Fibroblast of lung (primary cell): ENCODE data around the gene HOXB7.
A peak's percentile ranks its signal among the peaks of the same experiment; 100 is the strongest.

Experiments used
- CTCF ChIP-seq, 2 donors: IDR thresholded peaks in 1 of 2; conservative IDR thresholded peaks in 1 of 2; 1 replicate in 1 of 2; 2 replicates in 1 of 2; pipeline ENCODE4 v1.5.1; 2011 to 2012; ENCODE audit warnings: low read length in 2 of 2, control low read depth in 1 of 2, inconsistent platforms in 1 of 2, low read depth in 1 of 2, mild to moderate bottlenecking in 1 of 2
- EZH2 ChIP-seq: IDR thresholded peaks from 2 replicates; pipeline ENCODE4 v1.5.1; 2012; ENCODE audit warnings: low read length, control low read depth, mild to moderate bottlenecking; ENCODE audit errors: missing control alignments

- TF ChIP-seq CTCF (conservative IDR thresholded peaks at IDR 0.05 in 1 of 2, IDR thresholded peaks at IDR 0.05 in 1 of 2; ENCODE audit: low read depth in 1 of 2, low read length in 2 of 2) (no peak), EZH2 (peak; percentile 81)
Measured at GRCh38 chr17:48619826-48620449, 9.1 kb upstream of the HOXB7 start.
